DMS79 (cell line): ENCODE results near the gene UNK.
"Not testable (repeated sequence)": the region's sequence is repeated elsewhere in the genome, so short reads cannot be mapped to it uniquely, and the experiment has no call there.

Source experiments
- DNase-seq: peaks from one replicate; lab custom pipeline; 2025; lab: John Stamatoyannopoulos, UW

UNK gene

DNA sequence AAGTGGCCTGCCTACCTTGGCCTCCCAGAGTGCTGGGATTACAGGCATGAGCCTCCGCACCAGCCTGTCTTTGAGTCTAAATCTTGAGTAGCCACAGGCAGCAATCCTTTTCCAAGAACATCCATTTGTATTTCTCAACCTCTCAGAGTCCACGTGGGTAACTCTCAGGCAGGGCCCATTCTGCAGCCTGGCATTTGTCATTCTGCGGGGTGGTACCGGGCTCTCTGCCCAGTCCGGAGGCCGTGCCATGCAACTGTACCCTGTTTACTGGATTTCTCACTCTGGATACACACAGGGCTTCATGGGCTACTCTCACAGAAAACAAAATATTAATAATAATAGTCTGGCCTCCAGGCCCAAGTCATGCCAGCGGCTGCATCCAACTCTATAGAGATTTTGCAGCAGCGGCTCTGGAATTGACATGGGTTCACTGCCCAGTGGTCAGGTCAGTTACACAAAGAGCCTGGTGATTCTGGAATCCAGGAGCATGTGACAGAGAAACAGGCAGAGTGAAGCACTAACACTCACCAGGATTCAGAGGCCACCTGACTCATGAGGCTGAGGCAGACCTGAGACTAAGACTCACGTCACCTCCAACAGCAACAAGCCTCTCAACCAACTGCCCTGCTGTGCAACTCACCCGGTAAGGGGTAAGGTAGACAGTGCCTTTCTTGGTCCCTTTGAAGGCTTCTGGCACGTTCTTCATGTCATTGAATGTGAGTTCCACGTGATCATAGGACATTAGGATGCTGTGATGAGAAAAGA lies 66.5 kb downstream of the UNK start:
- DNase-seq = no peak

DNA sequence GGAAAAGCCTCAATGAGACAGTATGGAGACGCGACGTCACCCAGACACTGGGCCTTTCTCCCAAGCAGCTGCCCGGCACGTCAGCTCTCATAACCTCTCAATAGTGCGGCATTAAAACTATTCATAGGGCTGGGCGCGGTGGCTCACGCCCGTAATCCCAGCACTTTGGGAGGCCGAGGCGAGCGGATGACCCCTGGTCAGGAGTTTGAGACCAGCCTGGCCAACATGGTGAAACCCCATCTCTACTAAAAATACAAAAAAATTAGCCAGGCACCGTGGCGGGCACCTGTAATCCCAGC lies 67.0 kb downstream of the UNK start:
- not testable (repeated sequence) for DNase-seq

DNA sequence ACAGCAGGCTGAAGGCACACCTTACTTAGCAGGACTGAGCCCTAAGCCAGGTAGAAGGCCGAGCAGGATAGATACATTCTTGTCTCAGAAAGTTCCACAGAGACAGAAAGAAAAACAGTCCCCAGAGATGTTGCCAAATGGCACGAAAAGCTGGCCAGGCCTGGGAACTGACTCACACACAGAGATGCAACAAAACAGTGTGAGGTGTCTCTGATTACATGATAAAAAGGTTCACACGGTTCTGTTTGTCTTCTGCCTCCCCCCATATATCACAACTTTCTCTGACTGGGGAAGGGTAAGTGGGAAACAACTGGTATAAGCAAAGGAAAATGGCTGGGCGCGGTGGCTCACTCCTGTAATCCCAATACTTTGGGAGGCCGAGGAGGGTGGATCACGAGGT lies 68.8 kb downstream of the UNK start:
- DNase-seq = no peak

DNA sequence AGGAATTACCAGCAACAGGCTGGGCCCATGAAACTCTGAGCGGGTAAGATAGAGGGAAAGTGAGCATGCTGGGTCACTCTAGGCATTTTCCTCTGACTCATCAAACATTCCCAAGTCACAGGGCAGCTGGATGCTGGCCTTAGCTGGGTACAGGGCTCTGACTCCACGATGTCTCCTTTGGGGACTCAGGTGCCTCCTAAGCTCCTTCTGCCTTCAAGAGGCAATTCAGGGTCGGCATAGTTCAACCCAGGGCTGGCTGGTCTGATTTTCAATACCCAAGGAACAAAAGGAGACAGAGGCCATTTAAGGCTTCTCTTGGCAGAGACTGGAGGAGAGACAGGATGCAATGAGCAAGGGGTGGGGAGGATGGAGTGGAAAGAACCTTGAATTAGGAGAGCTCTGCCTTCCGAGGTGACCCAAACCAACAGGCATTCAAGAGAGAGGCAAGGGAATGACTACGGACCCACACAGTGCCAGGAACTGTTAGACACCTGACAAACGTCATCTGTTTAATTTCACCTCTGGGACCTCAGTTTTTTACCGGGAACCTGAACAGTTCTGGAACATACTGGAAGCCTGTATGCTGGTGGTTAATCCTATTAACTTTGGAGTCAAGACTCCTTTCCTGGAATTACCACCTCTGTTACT lies 69.6 kb downstream of the UNK start:
- no peak for DNase-seq

DNA sequence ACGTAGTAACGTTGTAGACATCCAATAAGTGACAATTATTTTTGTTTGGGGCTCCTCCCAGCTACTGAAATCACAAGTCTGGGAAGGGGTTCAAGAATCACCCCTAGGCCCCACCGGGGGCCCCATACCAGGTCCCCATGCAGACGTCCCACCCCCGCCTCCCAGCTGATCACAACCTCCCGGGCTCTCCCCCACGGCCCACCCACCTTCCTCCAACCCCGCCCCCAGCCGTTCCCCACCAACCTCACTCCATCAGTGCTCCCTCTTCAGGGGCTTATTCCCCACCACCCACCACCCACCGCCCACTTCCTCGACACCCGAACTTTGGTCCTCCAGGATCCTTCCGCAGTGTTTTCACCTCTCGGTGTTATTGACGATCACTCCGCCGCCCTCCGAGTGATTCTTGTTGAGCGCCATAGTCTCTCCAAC lies 70.3 kb downstream of the UNK start:
- DNase-seq = no peak

DNA sequence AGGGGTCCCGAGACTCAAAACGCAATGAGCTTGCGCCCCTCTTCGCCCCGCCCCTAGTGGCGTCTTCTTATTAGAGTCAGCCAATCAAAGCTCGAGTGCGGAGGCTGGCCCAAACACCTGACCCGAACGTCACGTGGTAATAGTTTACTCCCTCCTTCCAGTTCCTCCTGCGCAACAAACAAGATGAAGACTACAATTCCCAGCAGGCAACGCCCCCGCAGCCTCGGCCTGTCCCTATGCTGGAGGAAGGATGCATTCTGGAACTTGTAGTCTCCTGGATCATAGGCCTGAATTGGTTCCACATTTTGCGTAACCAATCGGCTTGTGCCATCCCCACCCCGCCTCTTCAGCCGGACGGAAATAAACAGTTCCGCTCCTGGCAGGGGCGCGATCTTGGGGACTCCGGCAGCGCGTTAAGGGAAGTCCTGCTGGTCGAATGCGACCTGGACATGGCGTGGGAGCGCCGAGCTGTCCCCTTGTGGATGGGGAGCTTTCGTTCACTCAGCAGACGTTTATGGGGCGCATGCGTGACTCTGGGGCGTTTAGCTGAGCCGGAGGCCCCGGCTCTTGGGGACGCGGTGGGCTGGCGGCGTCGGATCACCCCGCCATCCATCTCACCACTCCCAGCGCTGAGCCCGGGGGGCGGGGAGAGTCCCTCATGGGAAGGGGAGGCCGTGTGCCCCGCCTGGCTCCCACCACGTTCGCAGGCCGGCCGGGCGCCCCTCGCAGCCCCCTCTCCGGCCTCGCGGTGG lies 70.9 kb downstream of the UNK start, which contains the start of gene WBP2:
TSS of gene WBP2 (minus strand) at position 26 of the 752 bp plus-strand sequence. CDS start 38 bp downstream, outside the sequence.
- DNase-seq = peak; percentile 97

DNA sequence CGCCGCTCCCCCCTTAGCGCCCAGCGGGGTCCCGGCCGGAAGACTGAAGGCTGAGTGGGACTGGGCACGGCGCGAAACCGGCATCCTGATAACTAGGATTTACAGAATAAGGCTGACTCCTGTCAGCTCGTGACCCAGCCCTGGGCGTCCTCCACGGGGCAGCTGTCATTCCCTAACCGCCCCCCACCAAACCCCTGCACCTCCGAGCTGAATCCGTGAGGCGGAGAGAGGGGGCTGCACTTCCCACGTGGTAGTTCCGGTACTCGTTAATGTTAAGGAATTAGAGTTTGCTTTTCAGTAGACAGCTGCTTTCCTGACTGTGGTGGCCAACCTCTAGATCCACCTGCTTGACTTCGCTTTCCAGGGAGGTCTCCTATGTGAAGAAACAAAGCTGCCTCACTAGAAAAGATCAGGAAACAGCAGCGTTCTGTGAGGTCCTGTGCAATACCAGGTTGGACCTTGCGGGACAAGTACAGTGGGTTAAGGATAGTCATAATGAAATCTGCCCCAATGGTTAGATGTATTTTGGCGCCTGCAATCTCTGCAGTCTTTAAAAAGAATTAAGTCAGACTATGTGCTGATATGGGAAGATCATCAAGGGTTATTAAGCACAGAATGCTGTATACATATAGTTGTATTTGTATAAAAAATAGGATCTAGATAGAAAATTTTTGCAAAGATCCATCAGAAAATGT lies 71.6 kb downstream of the UNK start:
- DNase-seq = no peak

DNA sequence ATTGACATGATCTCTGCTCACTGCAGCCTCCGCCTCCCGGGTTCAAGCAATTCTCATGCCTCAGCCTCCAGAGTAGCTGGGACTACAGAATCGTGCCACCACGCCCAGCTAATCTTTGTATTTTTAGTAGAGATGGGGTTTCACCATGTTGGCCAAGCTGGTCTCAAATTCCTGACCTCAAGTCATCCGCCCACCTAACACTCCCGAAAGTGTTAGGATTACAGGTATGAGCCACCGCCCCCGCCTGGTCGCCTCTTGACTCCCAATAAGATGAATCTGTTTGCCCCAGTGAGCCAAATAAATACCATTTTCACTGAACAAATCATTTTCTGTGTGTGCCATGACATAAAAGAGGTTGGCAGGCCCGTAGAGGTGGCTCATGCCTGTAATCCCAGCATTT lies 74.8 kb downstream of the UNK start:
- DNase-seq = not testable (repeated sequence)

DNA sequence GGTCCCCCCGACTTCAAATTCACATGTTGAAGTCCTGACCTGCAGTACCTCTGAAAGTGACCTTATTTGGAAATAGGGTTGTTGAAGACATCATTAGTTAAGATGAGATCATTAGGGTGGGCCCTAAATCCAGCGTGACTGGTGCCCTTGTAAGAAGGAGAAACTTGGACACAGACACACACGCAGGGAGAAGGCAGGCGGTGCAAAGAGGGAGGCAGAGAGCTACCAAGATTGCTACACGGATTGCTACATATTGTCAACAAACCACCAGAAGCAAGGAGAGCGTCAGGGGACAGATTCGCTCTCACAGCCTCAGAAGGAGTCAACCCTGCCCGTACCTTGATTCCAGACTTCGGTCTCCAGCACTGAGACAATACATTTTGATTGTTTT lies 77.3 kb downstream of the UNK start:
- DNase-seq = no peak

DNA sequence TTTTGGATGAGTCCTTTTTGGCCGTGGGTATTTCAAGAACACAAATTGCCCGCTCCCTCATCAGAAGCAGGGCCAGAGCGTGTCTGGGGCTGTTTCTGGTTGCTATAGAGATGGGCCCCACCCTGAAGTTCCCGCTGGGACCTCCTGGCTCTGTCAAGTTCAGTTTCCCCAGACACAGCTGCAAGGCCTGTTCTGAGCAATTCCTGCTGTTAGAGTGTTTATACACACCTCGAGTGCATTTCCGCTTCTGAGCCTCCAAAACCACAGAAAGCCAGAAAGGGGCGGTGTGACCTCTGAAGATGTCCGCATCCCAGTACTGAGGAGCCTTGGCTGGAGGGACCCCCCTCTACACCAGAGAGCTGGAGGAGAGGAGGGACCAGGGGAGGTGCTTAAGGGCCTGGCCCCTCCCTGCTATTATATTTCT lies 79.9 kb downstream of the UNK start:
- DNase-seq = peak; percentile 79

DNA sequence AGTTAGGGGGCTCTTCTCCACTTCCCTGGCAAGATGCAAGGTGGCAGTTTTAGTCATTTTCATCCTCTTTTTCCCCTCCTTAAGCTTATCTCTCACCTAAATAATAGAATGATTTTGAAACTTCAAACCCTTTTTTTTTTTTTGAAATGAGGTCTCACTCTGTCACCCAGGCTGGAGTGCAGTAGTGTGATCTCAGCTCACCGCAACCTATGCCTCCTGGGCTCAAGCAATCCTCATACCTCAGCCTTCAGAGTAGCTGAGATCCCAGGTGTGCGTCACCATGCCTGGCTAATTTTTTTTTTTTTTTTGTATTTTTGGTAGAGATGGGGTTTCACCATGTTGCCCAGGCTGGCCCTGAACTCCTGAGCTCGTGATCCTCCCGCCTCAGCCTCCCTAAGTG lies 80.3 kb downstream of the UNK start:
- DNase-seq = not testable (repeated sequence)

DNA sequence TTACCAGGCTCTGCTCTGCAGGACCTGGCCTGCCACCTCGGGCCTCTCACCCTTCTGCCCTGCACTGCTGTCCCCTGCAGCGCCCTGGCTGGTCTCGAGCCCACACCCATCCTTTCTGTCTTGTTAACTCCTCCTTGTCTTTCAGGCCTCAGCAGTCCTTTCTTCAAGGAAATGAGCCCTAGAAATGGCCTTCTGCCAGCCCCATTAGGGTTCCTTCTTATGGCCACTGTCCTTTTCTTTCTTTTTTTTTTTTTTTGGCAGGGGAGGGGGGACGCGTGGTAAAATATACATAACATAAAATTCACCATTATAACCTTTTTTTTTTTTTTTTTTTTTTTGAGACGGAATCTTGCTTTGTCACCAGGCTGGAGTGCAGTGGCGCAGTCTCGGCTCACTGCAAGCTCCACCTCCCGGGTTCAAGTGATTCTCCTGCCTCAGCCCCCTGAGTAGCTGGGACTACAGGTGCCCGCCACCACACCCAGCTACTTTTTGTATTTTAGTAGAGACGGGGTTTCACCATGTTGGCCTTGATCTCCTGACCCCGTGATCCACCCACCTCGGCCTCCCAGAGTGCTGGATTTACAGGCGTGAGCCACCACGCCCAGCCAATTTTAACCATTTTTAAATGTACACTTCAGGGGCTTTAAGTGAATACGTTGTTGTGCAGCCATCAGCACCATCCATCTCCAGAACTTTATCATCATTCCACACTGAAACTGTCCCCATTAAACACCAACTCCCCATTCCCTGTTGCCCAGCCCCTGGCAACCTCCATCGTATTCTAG lies 81.0 kb downstream of the UNK start:
- DNase-seq = not testable (repeated sequence)

DNA sequence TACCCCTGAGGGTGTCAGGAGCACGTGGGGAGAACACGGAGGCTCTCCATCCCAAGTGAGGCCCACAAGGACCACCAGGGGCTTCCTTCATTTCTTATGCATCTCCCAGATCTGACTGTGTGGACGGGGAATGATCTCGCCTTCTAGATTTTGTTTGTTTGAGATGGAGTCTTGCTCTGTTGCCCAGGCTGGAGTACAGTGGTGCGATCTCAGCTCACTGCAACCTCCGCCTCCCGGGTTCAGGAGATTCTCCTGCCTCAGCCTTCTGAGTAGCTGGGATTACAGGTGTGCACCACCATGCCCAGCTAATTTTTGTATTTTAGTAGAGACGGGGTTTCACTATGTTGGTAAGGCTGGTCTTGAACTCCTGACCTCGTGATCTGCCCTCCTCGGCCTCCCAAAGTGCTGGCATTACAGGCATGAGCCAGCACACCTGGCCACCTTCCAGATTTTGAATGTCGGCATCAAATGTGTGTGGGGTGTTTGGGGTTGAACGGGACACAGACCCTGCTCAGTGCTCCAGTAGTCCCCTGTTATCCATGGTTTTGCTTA lies 84.2 kb downstream of the UNK start:
- not testable (repeated sequence) for DNase-seq

DNA sequence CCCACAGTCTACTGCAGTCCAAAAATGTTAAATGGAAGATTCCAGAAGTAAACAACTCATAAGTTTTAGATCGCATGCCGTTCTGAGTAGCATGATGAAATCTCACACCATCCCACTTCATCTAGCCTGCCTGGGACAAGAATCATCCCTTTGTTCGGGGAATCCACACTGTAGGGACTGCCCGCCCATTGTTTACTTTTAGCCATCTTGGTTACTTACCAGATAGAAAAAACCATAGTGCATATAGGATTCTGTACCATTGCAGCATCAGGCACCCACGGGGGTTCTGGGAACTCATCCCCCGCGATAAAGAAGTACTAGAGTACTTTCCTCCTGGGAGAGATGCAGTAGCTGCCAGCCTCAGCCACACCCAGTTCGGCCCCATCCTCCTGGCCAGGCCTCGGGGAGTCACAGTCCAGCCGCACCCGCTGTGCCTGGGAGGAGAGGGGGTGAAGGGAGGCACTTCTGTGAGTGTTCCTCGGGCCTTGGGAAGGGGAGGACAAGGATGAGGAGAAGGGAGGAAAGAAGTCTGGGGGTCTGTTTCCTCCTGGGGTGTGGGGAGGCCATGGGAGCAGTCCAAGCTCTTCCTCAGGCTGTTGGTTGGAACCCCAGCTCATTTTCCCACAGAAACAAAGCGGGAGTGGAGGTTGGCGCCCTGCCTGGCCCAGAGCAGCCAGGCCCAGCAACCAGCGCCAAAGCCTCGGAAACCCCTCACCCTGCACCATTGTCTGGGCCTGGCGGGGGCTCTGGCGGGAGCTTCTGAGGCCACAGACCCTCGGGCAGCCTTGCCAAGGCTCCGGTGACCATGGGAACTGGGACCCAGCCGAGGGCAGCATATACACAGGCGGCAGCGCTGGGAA lies 84.9 kb downstream of the UNK start:
- no peak for DNase-seq

DNA sequence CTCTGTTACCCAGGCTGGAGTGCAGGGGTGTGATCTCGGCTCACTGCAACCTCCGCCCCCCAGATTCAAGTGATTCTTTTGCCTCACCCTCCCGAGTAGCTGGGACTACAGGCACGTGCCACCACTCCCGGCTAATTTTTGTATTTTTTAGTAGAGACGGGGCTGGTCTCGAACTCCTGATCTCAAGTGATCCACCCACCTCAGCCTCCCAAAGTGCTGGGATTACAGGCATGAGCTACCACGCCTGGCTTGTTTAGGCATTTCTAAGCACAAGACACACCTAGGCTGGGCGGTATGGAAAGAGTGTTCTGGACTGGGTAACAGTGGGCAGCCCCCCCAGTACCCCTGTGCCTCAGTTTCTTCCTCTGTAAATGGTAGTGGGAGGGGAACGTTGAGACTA lies 85.6 kb downstream of the UNK start:
- DNase-seq = not testable (repeated sequence)

DNA sequence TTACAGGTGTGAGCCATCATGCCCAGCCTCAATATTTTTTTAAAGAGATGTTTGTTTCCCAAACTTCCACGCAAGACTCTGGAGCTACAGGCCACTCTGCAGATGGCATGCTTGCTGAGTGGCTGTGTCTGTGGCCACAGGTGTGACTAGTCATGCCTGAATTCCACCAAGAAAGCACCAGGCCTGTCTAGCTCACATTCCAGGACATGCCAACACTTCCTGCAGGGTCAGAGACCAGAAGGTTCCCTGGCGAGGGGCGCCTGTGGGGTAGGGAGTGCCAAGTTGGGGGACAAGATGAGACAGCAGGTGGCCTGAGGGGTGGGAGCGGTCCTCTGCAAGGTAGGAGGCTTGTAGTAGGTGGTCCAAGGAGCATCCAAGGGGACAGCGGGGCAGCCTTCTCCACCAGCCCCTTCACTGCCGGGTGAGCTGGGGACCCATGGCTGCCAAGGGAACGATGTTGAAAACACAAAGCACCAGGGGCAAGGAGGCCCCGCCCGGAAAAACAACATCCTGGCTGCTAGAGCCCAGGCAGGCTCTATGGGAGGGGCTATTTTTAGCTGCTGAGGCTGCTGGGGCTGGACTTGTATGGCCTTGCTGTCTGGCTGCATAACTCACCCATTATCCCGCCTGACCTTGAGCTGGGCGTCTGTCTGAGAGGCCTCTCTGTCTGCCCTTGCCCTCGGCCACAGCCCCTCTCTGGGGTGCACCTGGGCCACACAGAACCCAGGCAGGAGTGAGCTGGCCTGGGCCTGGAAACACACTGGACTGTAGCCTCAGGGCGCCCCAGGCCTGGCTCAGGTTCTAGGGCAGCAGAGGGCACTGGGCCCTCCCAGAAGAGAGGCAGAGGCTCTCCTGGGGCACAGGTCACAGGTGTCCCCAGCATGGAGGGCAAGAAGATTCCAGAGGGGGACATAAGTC lies 88.1 kb downstream of the UNK start:
- no peak for DNase-seq

DNA sequence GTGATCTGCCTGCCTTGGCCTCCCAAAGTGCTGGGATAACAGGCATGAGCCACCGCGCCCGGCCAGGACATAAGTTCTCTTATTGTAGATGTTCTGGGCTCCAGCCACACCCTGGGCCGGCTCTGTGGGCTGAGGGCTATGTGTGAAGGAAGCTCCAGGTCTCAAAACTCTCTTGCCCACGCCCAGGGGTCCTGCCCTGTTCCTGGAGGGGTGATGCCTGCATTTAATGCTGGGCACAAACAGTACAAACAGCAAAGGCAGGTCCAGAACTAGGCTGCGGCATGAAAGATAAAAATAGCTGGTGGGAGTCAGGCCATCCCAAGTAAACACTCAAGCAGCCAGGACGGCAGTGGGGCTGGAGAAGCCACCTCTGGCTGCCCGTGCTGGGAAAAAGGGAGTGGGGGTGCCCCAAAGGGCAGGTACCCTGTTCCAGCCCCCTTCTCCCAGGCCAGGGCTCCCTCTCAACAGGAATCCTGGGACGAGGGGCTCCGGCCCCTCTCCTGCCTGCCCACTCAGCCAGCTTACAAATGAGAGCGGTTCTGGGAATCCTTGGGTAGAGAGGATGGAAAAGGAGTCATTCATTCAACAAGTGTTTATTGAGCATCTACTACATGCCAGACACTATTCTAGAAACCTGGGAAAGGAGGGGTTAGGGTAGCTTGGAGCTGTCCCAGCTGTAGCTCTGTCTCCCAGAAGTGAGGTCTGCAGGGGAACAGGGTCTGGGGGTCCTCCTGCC lies 89.1 kb downstream of the UNK start:
- no peak for DNase-seq
